Measurements from ENCODE around the gene DFFB.

DFFB gene

DNA sequence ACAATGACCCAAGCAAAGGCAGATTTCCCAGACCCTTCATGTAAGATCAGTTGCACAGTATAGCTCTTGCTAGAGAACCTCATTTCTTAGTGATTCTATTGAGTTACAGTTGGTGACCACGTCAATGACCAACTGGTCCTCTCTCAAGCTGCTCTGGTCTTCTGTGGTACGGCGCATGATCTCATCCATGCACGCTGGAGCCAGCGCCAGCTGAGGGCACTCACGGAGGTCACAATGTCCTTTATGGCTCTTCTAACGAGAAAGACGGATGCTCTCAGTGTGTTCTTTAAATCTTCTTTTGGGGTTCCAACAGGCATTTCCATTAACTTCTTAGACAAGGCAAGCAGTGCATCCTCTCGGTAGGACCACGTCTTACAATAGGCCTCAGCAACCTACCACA is 22.6 kb upstream of the DFFB start:
- no peak for DNase-seq

DNA sequence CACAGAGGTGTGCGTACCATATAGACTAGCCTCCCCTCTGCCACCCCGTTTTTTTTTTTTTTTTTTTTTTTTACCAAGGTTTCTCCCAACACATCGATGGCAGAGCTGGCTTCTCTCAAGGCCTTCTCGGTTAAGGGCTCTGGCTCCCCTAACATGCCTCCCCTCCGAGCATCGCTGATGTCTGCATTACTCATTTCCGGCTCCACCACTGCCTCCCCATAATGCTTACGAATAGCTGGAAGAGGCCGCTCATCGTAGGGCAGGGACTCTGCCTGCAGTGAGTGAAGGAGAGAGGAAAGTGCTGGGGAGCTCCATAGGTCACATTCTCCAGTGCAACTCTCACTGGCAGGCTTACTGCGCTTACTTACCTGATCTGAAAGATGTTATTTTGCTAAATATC is 20.9 kb upstream of the DFFB start:
- DNase-seq, result no peak

- no peak for DNase-seq
These were observed 20.1 kb upstream of the DFFB start for GRCh38 chr1:3837200-3837599.

DNA sequence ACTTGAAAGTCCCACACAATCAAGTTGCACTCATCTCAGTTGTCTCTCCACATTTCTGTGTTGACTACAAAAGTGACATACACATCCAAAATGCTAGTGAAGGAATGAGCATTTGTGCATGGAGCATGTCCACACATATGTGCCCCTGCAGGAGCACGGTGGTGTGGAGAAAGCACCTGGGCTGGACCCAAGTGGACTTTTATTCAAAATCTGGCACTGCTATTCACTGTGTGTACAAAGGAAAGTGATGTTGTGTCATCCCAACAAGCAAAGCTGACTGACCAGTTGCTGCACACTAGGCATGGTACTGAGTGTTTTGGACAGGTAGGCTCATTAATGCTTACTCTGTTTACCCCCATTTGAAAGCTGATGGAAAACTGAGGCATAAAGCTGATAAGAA is 19.6 kb upstream of the DFFB start:
- DNase-seq, result no peak

DNA sequence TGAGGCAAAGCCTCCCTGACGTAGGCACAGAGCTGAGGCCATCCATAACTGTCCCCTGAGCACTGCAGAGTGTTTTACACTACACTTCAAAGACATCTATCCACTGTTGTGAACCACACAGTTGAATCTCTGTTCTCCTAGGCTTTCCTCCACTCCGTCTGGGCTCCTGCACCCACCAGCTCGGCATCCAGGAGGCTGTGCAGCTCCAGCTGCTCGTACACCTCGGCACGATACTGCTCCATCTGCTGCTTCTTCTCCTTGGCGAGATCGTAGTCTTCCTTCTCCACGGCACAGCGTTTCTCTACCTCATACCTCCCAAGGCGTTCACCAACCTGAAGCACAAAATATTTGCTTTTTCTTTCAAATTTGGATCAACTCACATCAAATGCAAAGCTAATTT is 18.5 kb upstream of the DFFB start:
- DNase-seq, result no peak

DNA sequence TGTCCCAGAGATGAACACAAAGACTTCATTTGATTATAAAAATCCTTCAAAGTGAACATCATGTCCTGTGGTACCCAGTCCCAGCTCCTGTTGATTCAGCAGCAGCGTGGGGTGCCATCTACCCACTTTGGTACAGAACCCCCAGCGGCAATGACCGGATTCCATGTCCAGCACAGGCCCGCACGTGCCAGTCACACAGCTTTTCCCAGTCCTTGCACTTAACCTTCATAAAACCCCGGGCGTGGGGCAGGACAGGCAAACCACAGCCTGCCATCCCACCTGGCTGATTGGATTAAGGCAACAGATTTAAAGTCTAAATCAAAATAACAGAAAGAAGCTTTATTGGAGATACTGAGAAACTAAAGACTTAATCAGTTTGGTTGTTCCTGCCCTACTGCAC is 15.8 kb upstream of the DFFB start:
- DNase-seq, result no peak

- DNase-seq, result no peak
These were observed 14.4 kb upstream of the DFFB start for GRCh38 chr1:3842912-3843311.

DNA sequence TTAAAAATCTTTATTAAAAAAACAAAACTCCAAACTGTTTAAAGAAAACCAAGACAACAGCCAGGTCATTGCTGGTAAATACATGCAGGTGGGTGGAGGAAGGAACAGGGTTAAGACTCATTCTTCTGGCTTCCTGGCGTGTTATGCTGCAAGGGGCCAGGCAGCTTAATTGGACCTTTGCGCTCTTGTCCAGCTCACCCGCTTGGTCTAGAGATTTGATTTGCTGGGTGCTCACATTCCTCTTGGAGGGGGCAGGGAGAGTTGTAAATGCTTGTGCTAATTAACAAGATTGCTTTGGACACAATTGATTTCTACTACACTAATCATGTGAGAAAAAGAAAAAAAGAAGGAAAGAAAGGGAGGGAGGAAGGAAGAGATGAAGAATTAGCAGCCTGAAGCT is 10.7 kb upstream of the DFFB start:
- DNase-seq, result no peak

DNA sequence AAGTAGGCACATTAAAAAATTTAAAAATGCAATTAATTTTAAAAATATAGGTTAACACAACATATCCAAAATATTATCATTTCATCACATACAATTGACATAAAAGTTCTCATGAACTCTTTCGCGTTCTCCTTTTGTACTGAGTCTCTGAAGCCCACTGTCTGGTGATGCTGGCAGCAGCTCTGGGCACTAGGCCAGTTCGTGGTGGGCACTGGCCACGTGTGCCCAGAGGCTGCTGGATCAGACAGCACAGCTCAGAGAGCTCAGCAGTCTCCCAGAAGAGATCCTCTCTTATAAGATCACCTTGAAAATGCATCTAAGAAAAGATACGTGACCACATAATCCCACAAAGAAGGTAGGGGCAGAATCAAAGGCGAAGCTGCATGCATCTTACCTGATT is 10.2 kb upstream of the DFFB start:
- no peak for DNase-seq

- no peak for DNase-seq
These were observed 6.4 kb upstream of the DFFB start for GRCh38 chr1:3850857-3851256.

DNA sequence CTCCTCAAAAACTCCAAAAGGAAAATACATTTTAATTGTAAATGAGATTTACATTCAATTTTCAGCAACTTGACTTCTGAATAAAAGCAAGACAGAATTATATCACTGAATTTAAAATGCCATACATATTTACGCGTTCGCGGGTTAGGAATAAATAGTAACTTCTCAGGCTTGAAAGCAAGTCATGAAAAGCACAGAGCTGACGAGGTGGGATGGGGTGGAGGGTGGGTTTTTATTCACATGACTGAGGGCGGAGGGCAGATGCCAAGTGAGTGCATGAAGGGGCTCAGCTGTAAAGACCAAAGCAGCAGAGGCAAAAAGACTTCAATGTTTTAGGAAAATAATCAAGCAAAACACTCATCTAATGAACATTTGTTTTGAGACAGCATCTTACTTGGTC is 6.0 kb upstream of the DFFB start:
- no peak for DNase-seq

- DNase-seq, result no peak
These were observed 5.2 kb upstream of the DFFB start for GRCh38 chr1:3852091-3852490.

DNA sequence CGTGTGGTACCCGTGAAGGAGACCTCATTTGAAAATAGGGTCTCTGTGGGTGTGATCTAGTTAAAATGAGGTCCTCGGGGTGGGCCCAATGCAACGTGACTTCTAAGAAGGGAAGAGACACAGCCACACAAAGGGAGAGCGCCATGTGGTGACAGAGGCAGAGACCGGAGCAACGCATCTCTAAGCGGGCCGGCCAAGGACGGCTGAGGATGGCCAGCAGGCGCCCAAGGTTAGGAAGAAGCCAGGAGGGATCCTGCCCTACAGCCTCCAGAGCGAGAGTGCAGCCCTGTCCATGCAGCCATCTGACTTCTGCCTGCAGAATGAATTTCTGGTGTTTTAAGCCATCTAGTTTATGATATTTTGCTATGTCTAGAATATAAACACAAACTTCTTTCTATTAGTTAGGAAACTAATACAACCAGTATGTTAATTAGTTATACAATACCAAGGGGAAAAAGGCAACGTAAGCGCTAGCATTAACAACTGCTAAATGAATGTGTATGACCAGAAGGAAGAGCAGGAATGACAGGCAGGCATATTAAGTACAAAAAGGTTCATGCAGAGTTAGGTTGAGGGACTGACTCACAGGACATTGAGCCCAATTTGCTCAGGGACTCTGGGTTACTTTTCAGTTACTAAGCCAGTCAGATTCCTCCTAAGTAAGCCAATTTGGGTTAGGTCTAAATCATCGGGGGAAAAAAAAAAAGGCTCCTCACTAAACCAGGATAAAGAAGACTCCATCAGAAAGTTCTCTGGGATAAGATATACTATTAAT is 4.4 kb upstream of the DFFB start:
- no peak for DNase-seq

- DNase-seq, result no peak
These were observed 484 bp downstream of the DFFB start for GRCh38 chr1:3857791-3858129.

GRCh38 chr1:3858231-3858981 is 1.1 kb downstream of the DFFB start:
- DNase-seq, result peak; percentile 13

- DNase-seq, result no peak
These were observed 6.1 kb downstream of the DFFB start for GRCh38 chr1:3863231-3863935.

DNA sequence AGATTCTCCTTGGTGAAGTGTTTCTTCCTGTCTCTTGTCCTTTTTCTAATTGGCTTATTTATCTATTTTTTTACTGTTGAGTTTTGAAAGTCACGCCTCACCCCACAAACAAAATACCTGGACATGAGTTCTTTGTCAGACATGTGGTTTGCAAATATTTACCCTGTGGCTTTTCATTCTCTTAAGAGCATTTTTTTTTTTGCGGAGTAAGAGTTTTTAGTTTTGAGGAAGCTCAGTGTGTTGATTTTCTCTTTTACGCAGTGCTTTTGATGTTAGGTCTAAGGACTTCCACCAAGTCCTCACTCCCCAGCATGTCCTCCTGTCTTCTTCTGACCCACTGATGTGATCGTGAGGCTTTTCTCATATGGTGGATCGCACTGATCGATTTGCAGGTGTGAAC is 7.6 kb downstream of the DFFB start:
- DNase-seq, result no peak

DNA sequence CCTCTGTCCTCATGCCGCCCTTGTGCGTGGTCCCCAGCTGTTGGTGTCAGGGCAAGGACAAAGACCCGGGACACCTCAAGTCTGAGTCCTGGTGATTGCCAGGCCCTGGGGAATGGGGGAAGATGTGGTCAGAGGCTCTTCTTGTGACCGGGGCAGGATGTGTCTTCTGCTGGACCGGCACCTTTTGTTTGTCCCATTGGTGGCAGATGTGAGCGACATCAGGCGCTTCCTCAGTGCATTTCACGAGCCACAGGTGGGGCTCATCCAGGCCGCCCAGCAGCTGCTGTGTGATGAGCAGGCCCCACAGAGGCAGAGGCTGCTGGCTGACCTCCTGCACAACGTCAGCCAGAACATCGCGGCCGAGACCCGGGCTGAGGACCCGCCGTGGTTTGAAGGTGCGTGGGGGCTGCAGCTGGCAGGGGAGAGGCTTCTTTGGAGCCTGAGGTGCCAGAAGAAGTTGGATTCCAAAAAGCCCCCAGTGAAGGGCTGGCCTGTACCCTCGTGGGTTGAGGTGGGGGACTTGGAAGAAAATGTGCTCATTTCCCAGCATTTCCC is 8.4 kb downstream of the DFFB start:
- no peak for DNase-seq

DNA sequence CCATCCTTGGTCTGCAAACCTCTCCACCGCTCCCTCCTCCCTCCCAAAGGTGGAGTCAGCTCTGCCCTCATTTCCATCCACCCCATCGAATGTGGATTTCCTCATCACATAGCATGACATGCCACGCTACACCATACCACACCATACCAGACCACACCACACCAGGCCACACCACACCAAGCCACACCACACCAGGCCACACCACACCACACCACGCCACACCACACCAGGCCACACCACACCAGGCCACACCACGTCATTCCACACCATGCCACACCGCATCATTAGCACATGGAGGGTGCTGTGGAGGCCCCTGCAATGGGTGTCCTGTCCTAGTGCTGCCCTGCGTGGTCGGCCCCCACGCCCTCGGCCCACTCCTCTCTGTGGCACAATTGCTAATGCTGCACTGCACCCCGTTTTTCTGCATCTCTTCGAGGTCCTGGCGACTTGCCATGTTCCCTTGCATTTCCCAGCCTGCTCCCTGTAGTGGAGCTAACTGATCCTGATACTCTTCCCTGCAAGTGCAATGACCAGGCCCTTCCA is 11.3 kb downstream of the DFFB start:
- DNase-seq, result no peak

- DNase-seq, result no peak
These were observed 12.6 kb downstream of the DFFB start for GRCh38 chr1:3869751-3870301.

DNA sequence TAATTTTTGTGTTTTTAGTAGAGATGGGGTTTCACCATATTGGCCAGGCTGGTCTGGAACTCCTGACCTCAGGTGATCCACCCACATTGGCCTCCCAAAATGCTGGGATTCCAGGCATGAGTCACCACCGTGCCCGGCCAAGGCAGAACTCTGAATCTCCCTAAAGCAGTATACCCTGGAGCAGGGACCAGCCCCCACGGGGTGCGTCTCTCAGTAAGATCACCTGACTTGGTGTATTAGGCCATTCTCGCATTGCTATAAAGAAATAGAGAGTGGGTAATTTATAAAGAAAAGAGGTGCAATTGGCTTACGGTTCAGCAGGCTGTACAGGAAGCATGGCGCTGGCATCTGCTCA is 14.2 kb downstream of the DFFB start:
- DNase-seq, result no peak

- no peak for DNase-seq
These were observed 15.3 kb downstream of the DFFB start for GRCh38 chr1:3872546-3872945.

GRCh38 chr1:3874736-3875135 is 17.5 kb downstream of the DFFB start:
- DNase-seq, result no peak

Measured in HCEC 1CT (cell line).